ENCODE results near the gene CNTNAP3B. TPM values are rescaled to one million over a fixed set of nuclear protein-coding genes. Genes with fewer than 3 reads are reported as not detected.
"Not testable (repeated sequence)": the region's sequence is repeated elsewhere in the genome, so short reads cannot be mapped to it uniquely, and the experiment has no call there.

The CNTNAP3B gene
- total RNA-seq, 1 experiment from 2014 or later, result 9.0 TPM

- in situ Hi-C loops (cut with HindIII; ENCODE audit: low pct_unique_long_range_greater_than_20kb, low sequenced_read_pairs); DNase-seq (ENCODE audit: low read depth, low spot score): not testable (repeated sequence)
Measured at GRCh38 chr9:41851848-41852740, 277.1 kb downstream of the CNTNAP3B start.

GRCh38 chr9:41847829-41848228, 281.4 kb downstream of the CNTNAP3B start:
- in situ Hi-C loops (cut with HindIII; ENCODE audit: low pct_unique_long_range_greater_than_20kb, low sequenced_read_pairs), result not testable (repeated sequence)

More at GRCh38 chr9:41847829-41848228, 281.4 kb downstream of the CNTNAP3B start:
- DNase-seq (ENCODE audit: low read depth, low spot score), result not testable (repeated sequence)

Small RNA genes lying within 50 kb of the gene (small RNA-seq; reads per million reads assigned to genes)
- 0 reads per million in 2 experiments for gene RN7SL343P

Other genes starting within 250 kb of the CNTNAP3B start
- gene SPATA31A6, start 54.2 kb upstream of the CNTNAP3B start, total RNA-seq (2014; rRNA removed; shearing (Covaris generic)), result 0.03 TPM in 1 of 2 replicates, not detected in the other